ENCODE results near the gene FAM3B.

FAM3B gene

GRCh38 chr21:41282412-41282811 is 34.2 kb upstream of the FAM3B start:
- H3K4me3 ChIP-seq (replicated peaks; ENCODE audit: low read depth, low read length): no peak overlapping the region
- no peak for DNase-seq (ENCODE audit: low read depth)
- TF ChIP-seq CTCF (IDR thresholded peaks at IDR 0.05; ENCODE audit: low read length, missing control alignments): no peak

- H3K4me3 ChIP-seq (replicated peaks; ENCODE audit: low read depth, low read length): no peak overlapping the region
- peak; percentile 94 for DNase-seq (ENCODE audit: low read depth)
- TF ChIP-seq CTCF (IDR thresholded peaks at IDR 0.05; ENCODE audit: low read length, missing control alignments): peak; percentile 88
Observed at GRCh38 chr21:41283211-41283818, 33.3 kb upstream of the FAM3B start.

GRCh38 chr21:41289431-41289830 is 27.2 kb upstream of the FAM3B start:
- DNase-seq (ENCODE audit: low read depth): peak; percentile 4
- no peak for TF ChIP-seq CTCF (IDR thresholded peaks at IDR 0.05; ENCODE audit: low read length, missing control alignments)

GRCh38 chr21:41290106-41290799 is 26.3 kb upstream of the FAM3B start:
- no peak for DNase-seq (ENCODE audit: low read depth)
- H3K4me3 ChIP-seq (replicated peaks; ENCODE audit: low read depth, low read length): no peak overlapping the region
- no peak for TF ChIP-seq CTCF (IDR thresholded peaks at IDR 0.05; ENCODE audit: low read length, missing control alignments)

More at GRCh38 chr21:41289431-41289830, 27.2 kb upstream of the FAM3B start:
- no peak overlapping the region for H3K4me3 ChIP-seq (replicated peaks; ENCODE audit: low read depth, low read length)

- H3K4me3 ChIP-seq (replicated peaks; ENCODE audit: low read depth, low read length): no peak overlapping the region
- no peak for TF ChIP-seq CTCF (IDR thresholded peaks at IDR 0.05; ENCODE audit: low read length, missing control alignments)
- no peak for DNase-seq (ENCODE audit: low read depth)
Observed at GRCh38 chr21:41294548-41295231, 21.9 kb upstream of the FAM3B start.

- no peak for TF ChIP-seq CTCF (IDR thresholded peaks at IDR 0.05; ENCODE audit: low read length, missing control alignments)
- H3K4me3 ChIP-seq (replicated peaks; ENCODE audit: low read depth, low read length): no peak overlapping the region
- DNase-seq (ENCODE audit: low read depth): no peak
Observed at GRCh38 chr21:41295721-41296254, 20.8 kb upstream of the FAM3B start.

All from fibroblast of pulmonary artery (primary cell).